ENCODE results near the gene QRFP. TPM values are rescaled to one million over a fixed set of nuclear protein-coding genes. Genes with fewer than 3 reads are reported as not detected.

QRFP gene
- polyA plus RNA-seq, 1 of the 3 experiments (the other 2 are of a cell fraction) = not detected

DNA sequence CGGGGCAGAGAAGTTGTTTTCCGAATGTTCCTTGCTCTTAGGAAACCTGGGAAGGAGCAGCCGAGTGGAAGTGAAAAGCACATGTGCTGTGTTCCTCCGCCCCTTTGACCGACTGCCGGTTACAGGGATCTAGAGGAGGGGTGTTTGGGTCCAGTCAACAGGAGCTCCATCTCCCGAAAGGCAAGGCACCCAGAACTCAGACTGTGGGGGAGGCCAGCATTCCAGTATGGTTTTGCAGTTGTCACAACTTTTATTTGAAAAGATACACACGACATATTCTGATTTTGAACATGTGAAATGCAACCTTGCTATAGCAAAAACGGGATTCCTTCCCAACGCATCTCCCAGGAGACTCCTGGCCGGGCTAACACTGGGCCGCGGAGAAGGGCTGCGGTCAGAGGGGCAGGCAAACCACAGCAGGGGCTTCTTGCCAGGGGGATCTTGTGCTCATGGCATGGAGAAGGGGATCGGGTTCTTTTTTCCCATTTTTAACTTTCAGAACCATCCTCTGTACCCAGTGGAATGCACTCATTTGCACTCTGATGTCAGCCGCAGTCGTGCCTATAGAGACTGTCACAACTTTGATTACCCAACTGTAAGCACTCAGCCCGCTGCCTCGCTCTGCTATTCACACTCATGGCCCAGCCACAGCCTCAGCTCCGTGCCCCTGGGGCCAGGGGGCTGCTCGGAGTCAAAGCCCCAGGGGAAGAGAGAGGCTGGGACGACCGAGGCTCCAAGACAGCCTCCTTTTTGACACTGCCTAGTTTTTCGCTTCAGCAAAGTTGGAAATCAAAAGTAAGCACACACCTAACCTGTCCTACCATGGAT, 3.9 kb downstream of the QRFP start:
- H4K20me1 ChIP-seq (ENCODE audit: insufficient read depth) = peaks cover 43% of the 10 kb centered on the region
- no peaks in the 10 kb centered on the region for H3K9me3 ChIP-seq
- H3K27ac ChIP-seq (ENCODE audit: low read depth in 2 of 2, low read length in 1 of 2) = no peak overlapping the region
- no peak overlapping the region for H3K4me3 ChIP-seq (ENCODE audit: low read depth in 2 of 2, low read length in 1 of 2)
- H2AFZ ChIP-seq (ENCODE audit: low read depth) = no peak overlapping the region
- ChIA-PET CTCF (interaction anchor here (0.8 to 4.1 kb wide), 6 partner anchors 16 to 154 kb away, joined by 3 to 19 read pairs (median 7); no protein-coding TSS in a partner anchor), POLR2A (no interaction called here)
- peaks cover 26 to 55% of the 10 kb centered on the region in 2 experiments for H3K36me3 ChIP-seq (replicated peaks in 1 of 2; ENCODE audit: control insufficient read depth in 1 of 2, insufficient read depth in 2 of 2, low read length in 1 of 2)
- H3K79me2 ChIP-seq (ENCODE audit: insufficient read depth) = no peaks in the 10 kb centered on the region
- H3K4me1 ChIP-seq (ENCODE audit: control insufficient read depth in 1 of 2, insufficient read depth in 2 of 2, low read depth in 1 of 2, low read length in 1 of 2) = no peaks in the 10 kb centered on the region; a peak in 1 of 4 replicates
- H3K9me2 ChIP-seq = no peaks in the 10 kb centered on the region
- peaks cover 9% of the 10 kb centered on the region for H3F3A ChIP-seq (replicated peaks; ENCODE audit: insufficient read depth)
- no peak for DNase-seq
- WGBS (ENCODE audit: low lambda C conversion rate) = 92% methylated on average over 20 of the region's 24 CpGs
- H3K9ac ChIP-seq = no peak overlapping the region
- TF ChIP-seq FOXM1 (IDR thresholded peaks at IDR 0.05; ENCODE audit: low read depth) = no peak
- TF ChIP-seq, protein P1, sequence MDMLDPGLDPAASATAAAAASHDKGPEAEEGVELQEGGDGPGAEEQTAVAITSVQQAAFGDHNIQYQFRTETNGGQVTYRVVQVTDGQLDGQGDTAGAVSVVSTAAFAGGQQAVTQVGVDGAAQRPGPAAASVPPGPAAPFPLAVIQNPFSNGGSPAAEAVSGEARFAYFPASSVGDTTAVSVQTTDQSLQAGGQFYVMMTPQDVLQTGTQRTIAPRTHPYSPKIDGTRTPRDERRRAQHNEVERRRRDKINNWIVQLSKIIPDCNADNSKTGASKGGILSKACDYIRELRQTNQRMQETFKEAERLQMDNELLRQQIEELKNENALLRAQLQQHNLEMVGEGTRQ (IDR thresholded peaks at IDR 0.05; ENCODE audit: borderline replicate concordance, low read depth, low read length) = no peak
- TF ChIP-seq, protein P2, sequence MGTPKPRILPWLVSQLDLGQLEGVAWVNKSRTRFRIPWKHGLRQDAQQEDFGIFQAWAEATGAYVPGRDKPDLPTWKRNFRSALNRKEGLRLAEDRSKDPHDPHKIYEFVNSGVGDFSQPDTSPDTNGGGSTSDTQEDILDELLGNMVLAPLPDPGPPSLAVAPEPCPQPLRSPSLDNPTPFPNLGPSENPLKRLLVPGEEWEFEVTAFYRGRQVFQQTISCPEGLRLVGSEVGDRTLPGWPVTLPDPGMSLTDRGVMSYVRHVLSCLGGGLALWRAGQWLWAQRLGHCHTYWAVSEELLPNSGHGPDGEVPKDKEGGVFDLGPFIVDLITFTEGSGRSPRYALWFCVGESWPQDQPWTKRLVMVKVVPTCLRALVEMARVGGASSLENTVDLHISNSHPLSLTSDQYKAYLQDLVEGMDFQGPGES (IDR thresholded peaks at IDR 0.05; ENCODE audit: low read depth, low read length) = no peak
- TF ChIP-seq ELF1 (IDR thresholded peaks at IDR 0.05) = no peak
- TF ChIP-seq TAF1 (IDR thresholded peaks at IDR 0.05; ENCODE audit: borderline replicate concordance, low read depth, low read length) = no peak
- TF ChIP-seq CHD2 (IDR thresholded peaks at IDR 0.05; ENCODE audit: low read length, partially characterized antibody) = no peak
- TF ChIP-seq, protein P3, sequence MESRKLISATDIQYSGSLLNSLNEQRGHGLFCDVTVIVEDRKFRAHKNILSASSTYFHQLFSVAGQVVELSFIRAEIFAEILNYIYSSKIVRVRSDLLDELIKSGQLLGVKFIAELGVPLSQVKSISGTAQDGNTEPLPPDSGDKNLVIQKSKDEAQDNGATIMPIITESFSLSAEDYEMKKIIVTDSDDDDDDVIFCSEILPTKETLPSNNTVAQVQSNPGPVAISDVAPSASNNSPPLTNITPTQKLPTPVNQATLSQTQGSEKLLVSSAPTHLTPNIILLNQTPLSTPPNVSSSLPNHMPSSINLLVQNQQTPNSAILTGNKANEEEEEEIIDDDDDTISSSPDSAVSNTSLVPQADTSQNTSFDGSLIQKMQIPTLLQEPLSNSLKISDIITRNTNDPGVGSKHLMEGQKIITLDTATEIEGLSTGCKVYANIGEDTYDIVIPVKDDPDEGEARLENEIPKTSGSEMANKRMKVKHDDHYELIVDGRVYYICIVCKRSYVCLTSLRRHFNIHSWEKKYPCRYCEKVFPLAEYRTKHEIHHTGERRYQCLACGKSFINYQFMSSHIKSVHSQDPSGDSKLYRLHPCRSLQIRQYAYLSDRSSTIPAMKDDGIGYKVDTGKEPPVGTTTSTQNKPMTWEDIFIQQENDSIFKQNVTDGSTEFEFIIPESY (IDR thresholded peaks at IDR 0.05; ENCODE audit: borderline replicate concordance, low read depth) = no peak
- no peak for TF ChIP-seq POLR2AphosphoS5 (IDR thresholded peaks at IDR 0.05; ENCODE audit: low read depth, low read length)
- no peak for TF ChIP-seq NFIC (IDR thresholded peaks at IDR 0.05; ENCODE audit: borderline replicate concordance)
- TF ChIP-seq, protein P4, sequence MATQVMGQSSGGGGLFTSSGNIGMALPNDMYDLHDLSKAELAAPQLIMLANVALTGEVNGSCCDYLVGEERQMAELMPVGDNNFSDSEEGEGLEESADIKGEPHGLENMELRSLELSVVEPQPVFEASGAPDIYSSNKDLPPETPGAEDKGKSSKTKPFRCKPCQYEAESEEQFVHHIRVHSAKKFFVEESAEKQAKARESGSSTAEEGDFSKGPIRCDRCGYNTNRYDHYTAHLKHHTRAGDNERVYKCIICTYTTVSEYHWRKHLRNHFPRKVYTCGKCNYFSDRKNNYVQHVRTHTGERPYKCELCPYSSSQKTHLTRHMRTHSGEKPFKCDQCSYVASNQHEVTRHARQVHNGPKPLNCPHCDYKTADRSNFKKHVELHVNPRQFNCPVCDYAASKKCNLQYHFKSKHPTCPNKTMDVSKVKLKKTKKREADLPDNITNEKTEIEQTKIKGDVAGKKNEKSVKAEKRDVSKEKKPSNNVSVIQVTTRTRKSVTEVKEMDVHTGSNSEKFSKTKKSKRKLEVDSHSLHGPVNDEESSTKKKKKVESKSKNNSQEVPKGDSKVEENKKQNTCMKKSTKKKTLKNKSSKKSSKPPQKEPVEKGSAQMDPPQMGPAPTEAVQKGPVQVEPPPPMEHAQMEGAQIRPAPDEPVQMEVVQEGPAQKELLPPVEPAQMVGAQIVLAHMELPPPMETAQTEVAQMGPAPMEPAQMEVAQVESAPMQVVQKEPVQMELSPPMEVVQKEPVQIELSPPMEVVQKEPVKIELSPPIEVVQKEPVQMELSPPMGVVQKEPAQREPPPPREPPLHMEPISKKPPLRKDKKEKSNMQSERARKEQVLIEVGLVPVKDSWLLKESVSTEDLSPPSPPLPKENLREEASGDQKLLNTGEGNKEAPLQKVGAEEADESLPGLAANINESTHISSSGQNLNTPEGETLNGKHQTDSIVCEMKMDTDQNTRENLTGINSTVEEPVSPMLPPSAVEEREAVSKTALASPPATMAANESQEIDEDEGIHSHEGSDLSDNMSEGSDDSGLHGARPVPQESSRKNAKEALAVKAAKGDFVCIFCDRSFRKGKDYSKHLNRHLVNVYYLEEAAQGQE (IDR thresholded peaks at IDR 0.05; ENCODE audit: low read depth, low read length) = no peak
- no peak for TF ChIP-seq SIN3A (IDR thresholded peaks at IDR 0.05; ENCODE audit: borderline replicate concordance, low read depth, low read length)
- TF ChIP-seq, protein P5, sequence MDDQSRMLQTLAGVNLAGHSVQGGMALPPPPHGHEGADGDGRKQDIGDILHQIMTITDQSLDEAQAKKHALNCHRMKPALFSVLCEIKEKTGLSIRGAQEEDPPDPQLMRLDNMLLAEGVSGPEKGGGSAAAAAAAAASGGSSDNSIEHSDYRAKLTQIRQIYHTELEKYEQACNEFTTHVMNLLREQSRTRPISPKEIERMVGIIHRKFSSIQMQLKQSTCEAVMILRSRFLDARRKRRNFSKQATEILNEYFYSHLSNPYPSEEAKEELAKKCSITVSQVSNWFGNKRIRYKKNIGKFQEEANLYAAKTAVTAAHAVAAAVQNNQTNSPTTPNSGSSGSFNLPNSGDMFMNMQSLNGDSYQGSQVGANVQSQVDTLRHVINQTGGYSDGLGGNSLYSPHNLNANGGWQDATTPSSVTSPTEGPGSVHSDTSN (IDR thresholded peaks at IDR 0.05) = no peak
- TF ChIP-seq GABPA (IDR thresholded peaks at IDR 0.05; ENCODE audit: low read depth) = no peak
- TF ChIP-seq TEAD4 (IDR thresholded peaks at IDR 0.05; ENCODE audit: borderline replicate concordance, insufficient read depth) = no peak
- TF ChIP-seq RAD21 (IDR thresholded peaks at IDR 0.05; ENCODE audit: low read length) = no peak
- no peak for TF ChIP-seq MXI1 (IDR thresholded peaks at IDR 0.05; ENCODE audit: low read depth, low read length)
- TF ChIP-seq YY1 (IDR thresholded peaks at IDR 0.05; ENCODE audit: low read depth) = no peak
- no peak for TF ChIP-seq NRF1 (IDR thresholded peaks at IDR 0.05; ENCODE audit: low read depth, low read length)
- TF ChIP-seq, protein P6, sequence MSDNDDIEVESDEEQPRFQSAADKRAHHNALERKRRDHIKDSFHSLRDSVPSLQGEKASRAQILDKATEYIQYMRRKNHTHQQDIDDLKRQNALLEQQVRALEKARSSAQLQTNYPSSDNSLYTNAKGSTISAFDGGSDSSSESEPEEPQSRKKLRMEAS (IDR thresholded peaks at IDR 0.05; ENCODE audit: low read depth) = no peak
- H3K27me3 ChIP-seq (ENCODE audit: insufficient read depth) = no peaks in the 10 kb centered on the region
- no peak overlapping the region for H3K4me2 ChIP-seq

Measured in SK-N-SH (cell line).